GM23338 (cell line): ENCODE measurements around the gene ZNF821. TPM values are rescaled to one million over a fixed set of nuclear protein-coding genes. Genes with fewer than 3 reads are reported as not detected.
A peak's percentile ranks its signal among the peaks of the same experiment; 100 is the strongest.

Experiments
- ATAC-seq: fragments of 200-7000 bp; cut with Tn5 transposase; 3 replicates; pipeline ENCODE4 v1.9.1; 2020
- DNase-seq: peaks from one replicate; pipeline ENCODE4 v3.0.0-alpha.2; 2015; ENCODE audit warnings: low spot score
- H2AFZ ChIP-seq: fragments of 200-600 bp; sonication (generic); 2 replicates; pipeline ENCODE4 v1.8.0; 2016; ENCODE audit warnings: antibody characterized with exemption, mild to moderate bottlenecking, moderate library complexity
- H3F3A ChIP-seq: fragments of 200-600 bp; sonication (generic); replicated peaks from 2 replicates; pipeline ENCODE4 v1.8.0; 2017; ENCODE audit warnings: antibody characterized with exemption, mixed run types, low read depth
- H3K27ac ChIP-seq: fragments of 200-600 bp; sonication (generic); 2 replicates; pipeline ENCODE4 v1.6.1; 2016; ENCODE audit warnings: low read depth
- H3K27me3 ChIP-seq: fragments of 200-600 bp; sonication (generic); 2 replicates; pipeline ENCODE4 v1.8.0; 2016; ENCODE audit warnings: mild to moderate bottlenecking, mixed run types, moderate library complexity; ENCODE audit not compliant: insufficient read depth
- H3K36me3 ChIP-seq: fragments of 200-600 bp; sonication (generic); 2 replicates; pipeline ENCODE4 v1.8.0; 2016; ENCODE audit warnings: mild to moderate bottlenecking; ENCODE audit not compliant: insufficient read depth
- H3K4me1 ChIP-seq: fragments of 200-600 bp; sonication (generic); 2 replicates; pipeline ENCODE4 v1.8.0; 2016; ENCODE audit warnings: mild to moderate bottlenecking, moderate library complexity; ENCODE audit not compliant: insufficient read depth
- H3K4me2 ChIP-seq: fragments of 200-600 bp; sonication (generic); 2 replicates; pipeline ENCODE4 v1.7.1; 2017; ENCODE audit warnings: mixed run types
- H3K4me3 ChIP-seq: fragments of 200-600 bp; sonication (generic); 2 replicates; pipeline ENCODE4 v1.6.1; 2016; ENCODE audit warnings: mixed run types
- H3K79me2 ChIP-seq: fragments of 200-600 bp; sonication (generic); replicated peaks from 2 replicates; pipeline ENCODE4 v1.8.0; 2017; ENCODE audit warnings: mild to moderate bottlenecking; ENCODE audit not compliant: insufficient read depth
- H3K9me2 ChIP-seq: fragments of 200-600 bp; sonication (generic); 2 replicates; pipeline ENCODE4 v1.8.0; 2017; ENCODE audit not compliant: insufficient read depth
- H4K20me1 ChIP-seq: fragments of 200-600 bp; sonication (generic); replicated peaks from 2 replicates; pipeline ENCODE4 v1.8.0; 2017; ENCODE audit warnings: mild to moderate bottlenecking; ENCODE audit not compliant: insufficient read depth
- H3K27ac Mint-ChIP-seq: 2 replicates; pipeline ENCODE4 v1.8.0; 2020; ENCODE audit warnings: inconsistent platforms, mild to moderate bottlenecking, moderate library complexity, mixed read lengths
- H3K27me3 Mint-ChIP-seq: 3 replicates; pipeline ENCODE4 v1.8.0; 2022; ENCODE audit warnings: low read depth, mild to moderate bottlenecking, moderate library complexity, mixed read lengths, inconsistent platforms; ENCODE audit not compliant: insufficient read depth, poor library complexity
- H3K36me3 Mint-ChIP-seq: 3 replicates; pipeline ENCODE4 v1.8.0; 2021; ENCODE audit warnings: low read depth, mild to moderate bottlenecking, inconsistent platforms, moderate library complexity, mixed read lengths
- H3K4me1 Mint-ChIP-seq: 3 replicates; pipeline ENCODE4 v1.8.0; 2020; ENCODE audit warnings: mild to moderate bottlenecking, inconsistent platforms, mixed read lengths
- H3K4me3 Mint-ChIP-seq: 3 replicates; pipeline ENCODE4 v1.8.0; 2021; ENCODE audit warnings: moderate library complexity, mild to moderate bottlenecking, inconsistent platforms, mixed read lengths
- H3K9me3 Mint-ChIP-seq: 3 replicates; pipeline ENCODE4 v1.8.0; 2020; ENCODE audit warnings: moderate library complexity, mild to moderate bottlenecking, inconsistent platforms, mixed read lengths
- CTCF ChIP-seq, 2 experiments: fragments of 200-600 bp in 1 of 2; sonication (generic) in 1 of 2; conservative IDR thresholded peaks; 2 replicates each; pipeline versions ENCODE4 v1.5.1 to v1.6.1; 2016 to 2017; ENCODE audit warnings: antibody characterized with exemption in 2 of 2, low read depth in 2 of 2, mild to moderate bottlenecking in 2 of 2, moderate library complexity in 1 of 2
- ETS1 ChIP-seq: IDR thresholded peaks from 2 replicates; pipeline ENCODE4 v1.6.1; 2016; ENCODE audit warnings: antibody characterized with exemption
- EZH2phosphoT487 ChIP-seq: fragments of 200-600 bp; sonication (generic); IDR thresholded peaks from one replicate; pipeline ENCODE4 v1.8.1; 2018; ENCODE audit warnings: antibody characterized with exemption; ENCODE audit not compliant: unreplicated experiment
- JUNB ChIP-seq: IDR thresholded peaks from one replicate; pipeline ENCODE4 v1.6.1; 2016; ENCODE audit warnings: antibody characterized with exemption; ENCODE audit not compliant: unreplicated experiment
- STAT1 ChIP-seq: IDR thresholded peaks from one replicate; pipeline ENCODE4 v1.6.1; 2016; ENCODE audit warnings: antibody characterized with exemption; ENCODE audit not compliant: unreplicated experiment
- ZNF331 ChIP-seq: fragments of 250-450 bp; sonication (Bioruptor Pico); IDR thresholded peaks from 2 replicates; pipeline ENCODE4 v1.5.0; 2020; ENCODE audit warnings: low read depth, mild to moderate bottlenecking, moderate library complexity
- polyA plus RNA-seq: library from polyadenylated mRNA; unstranded; fragments of >200 nt; fragmentation: Nextera tagmentation; extraction: Ambion mirVana; gene quantifications from 2 replicates; pipeline ENCODE4 v1.2.1, GENCODE V29; 2016
- total RNA-seq: library from RNA; depleted of rRNA; stranded (reverse); fragments of >200 nt; shearing (Covaris generic); gene quantifications from 2 replicates; pipeline ENCODE4 v1.2.3, GENCODE V29; 2014

Gene ZNF821
- total and polyA plus RNA-seq, 2 experiments from 2014 or later, result 13.3 to 14.8 TPM

GRCh38 chr16:71899171-71899570, 15.2 kb upstream of the ZNF821 start:
- no peak overlapping the region for H3K27ac ChIP-seq
- Mint-ChIP-seq H3K36me3 (peaks cover 28% of the 10 kb centered on the region), H3K27me3 (peaks cover 9% of the 10 kb centered on the region), H3K9me3 (no peaks in the 10 kb centered on the region; the same call in 2 of the 3 replicates), H3K4me1 (peaks cover 9% of the 10 kb centered on the region), H3K4me3 (no peak overlapping the region), H3K27ac (no peak overlapping the region)
- H3K79me2 ChIP-seq, result peaks cover 89% of the 10 kb centered on the region
- H4K20me1 ChIP-seq, result peaks cover 80% of the 10 kb centered on the region
- H3K36me3 ChIP-seq, result peaks cover 8% of the 10 kb centered on the region; the same call in 1 of the 2 replicates
- no peak for TF ChIP-seq JUNB
- no peak for TF ChIP-seq STAT1
- no peak for TF ChIP-seq ETS1
- TF ChIP-seq EZH2phosphoT487, result no peak
- no peak overlapping the region for H3K4me3 ChIP-seq
- H3F3A ChIP-seq, result peaks cover 6% of the 10 kb centered on the region; the same call in 1 of the 2 replicates
- ATAC-seq (no peak), DNase-seq (no peak)
- H2AFZ ChIP-seq, result no peak overlapping the region
- no peak overlapping the region; the same call in 1 of the 2 replicates for H3K4me2 ChIP-seq
- H3K4me1 ChIP-seq, result peaks cover 13% of the 10 kb centered on the region; the same call in 1 of the 2 replicates
- H3K27me3 ChIP-seq, result no peaks in the 10 kb centered on the region
- no peaks in the 10 kb centered on the region for H3K9me2 ChIP-seq

GRCh38 chr16:71896764-71897368, 12.9 kb upstream of the ZNF821 start:
- Histone ChIP-seq H4K20me1 (peaks cover 57% of the 10 kb centered on the region), H3K27me3 (no peaks in the 10 kb centered on the region), H3K79me2 (peaks cover 68% of the 10 kb centered on the region), H3K4me1 (peaks cover 13% of the 10 kb centered on the region; the same call in 1 of the 2 replicates), H2AFZ (no peak overlapping the region), H3F3A (peaks cover 6% of the 10 kb centered on the region; the same call in 1 of the 2 replicates), H3K4me3 (peak overlapping the region; percentile 100), H3K9me2 (no peaks in the 10 kb centered on the region), H3K4me2 (peak overlapping the region; percentile 99), H3K36me3 (peaks cover 8% of the 10 kb centered on the region; the same call in 1 of the 2 replicates), H3K27ac (0 out of 2 replicates have a peak overlapping the region, but pooled peaks have one; percentile 99)
- Mint-ChIP-seq H3K4me1 (peaks cover 13% of the 10 kb centered on the region), H3K4me3 (peak overlapping the region; percentile 97), H3K9me3 (no peaks in the 10 kb centered on the region; the same call in 2 of the 3 replicates), H3K27ac (no peak overlapping the region; the same call in 1 of the 2 replicates), H3K36me3 (peaks cover 20% of the 10 kb centered on the region), H3K27me3 (peaks cover 12% of the 10 kb centered on the region)
- DNase-seq, result no peak
- ATAC-seq, result no peak
- no peak for TF ChIP-seq ZNF331 (CRISPR knock-in tag)

GRCh38 chr16:71895679-71896365, 11.8 kb upstream of the ZNF821 start:
- H3K27me3 Mint-ChIP-seq, result peaks cover 12% of the 10 kb centered on the region
- TF ChIP-seq CTCF (conservative IDR thresholded peaks at IDR 0.05; ENCODE audit: low read depth in 2 of 2), result no peak
- no peak for TF ChIP-seq ZNF331 (CRISPR knock-in tag)
- H3K27ac ChIP-seq, result peak overlapping the region; percentile 99
- peaks cover 13% of the 10 kb centered on the region for H3K4me1 Mint-ChIP-seq
- H3K36me3 Mint-ChIP-seq, result peaks cover 17% of the 10 kb centered on the region
- no peaks in the 10 kb centered on the region for H3K27me3 ChIP-seq
- H3K4me3 ChIP-seq, result peak overlapping the region; percentile 100
- H3K9me2 ChIP-seq, result no peaks in the 10 kb centered on the region
- peak; percentile 24 for ATAC-seq
- peak overlapping the region; percentile 99 for H3K4me2 ChIP-seq
- peak overlapping the region; percentile 97 for H3K4me3 Mint-ChIP-seq
- peak overlapping the region; percentile 97 for H3K27ac Mint-ChIP-seq
- H4K20me1 ChIP-seq, result peaks cover 48% of the 10 kb centered on the region
- H3K36me3 ChIP-seq, result peaks cover 8% of the 10 kb centered on the region; the same call in 1 of the 2 replicates
- peak; percentile 50 for DNase-seq
- H3K9me3 Mint-ChIP-seq, result no peaks in the 10 kb centered on the region; the same call in 2 of the 3 replicates
- peaks cover 13% of the 10 kb centered on the region; the same call in 1 of the 2 replicates for H3K4me1 ChIP-seq
- peaks cover 58% of the 10 kb centered on the region for H3K79me2 ChIP-seq
- H2AFZ ChIP-seq, result peak overlapping the region; percentile 93; the same call in 1 of the 2 replicates
- H3F3A ChIP-seq, result peaks cover 6% of the 10 kb centered on the region; the same call in 1 of the 2 replicates
